GM19452 (cell line): ENCODE data around the gene KCTD17.

Experiments used
- ATAC-seq: cut with Tn5 transposase; IDR thresholded peaks from one replicate; pipeline ENCODE4 v1.9.1; 2021; ENCODE audit not compliant: unreplicated experiment

KCTD17 gene

DNA sequence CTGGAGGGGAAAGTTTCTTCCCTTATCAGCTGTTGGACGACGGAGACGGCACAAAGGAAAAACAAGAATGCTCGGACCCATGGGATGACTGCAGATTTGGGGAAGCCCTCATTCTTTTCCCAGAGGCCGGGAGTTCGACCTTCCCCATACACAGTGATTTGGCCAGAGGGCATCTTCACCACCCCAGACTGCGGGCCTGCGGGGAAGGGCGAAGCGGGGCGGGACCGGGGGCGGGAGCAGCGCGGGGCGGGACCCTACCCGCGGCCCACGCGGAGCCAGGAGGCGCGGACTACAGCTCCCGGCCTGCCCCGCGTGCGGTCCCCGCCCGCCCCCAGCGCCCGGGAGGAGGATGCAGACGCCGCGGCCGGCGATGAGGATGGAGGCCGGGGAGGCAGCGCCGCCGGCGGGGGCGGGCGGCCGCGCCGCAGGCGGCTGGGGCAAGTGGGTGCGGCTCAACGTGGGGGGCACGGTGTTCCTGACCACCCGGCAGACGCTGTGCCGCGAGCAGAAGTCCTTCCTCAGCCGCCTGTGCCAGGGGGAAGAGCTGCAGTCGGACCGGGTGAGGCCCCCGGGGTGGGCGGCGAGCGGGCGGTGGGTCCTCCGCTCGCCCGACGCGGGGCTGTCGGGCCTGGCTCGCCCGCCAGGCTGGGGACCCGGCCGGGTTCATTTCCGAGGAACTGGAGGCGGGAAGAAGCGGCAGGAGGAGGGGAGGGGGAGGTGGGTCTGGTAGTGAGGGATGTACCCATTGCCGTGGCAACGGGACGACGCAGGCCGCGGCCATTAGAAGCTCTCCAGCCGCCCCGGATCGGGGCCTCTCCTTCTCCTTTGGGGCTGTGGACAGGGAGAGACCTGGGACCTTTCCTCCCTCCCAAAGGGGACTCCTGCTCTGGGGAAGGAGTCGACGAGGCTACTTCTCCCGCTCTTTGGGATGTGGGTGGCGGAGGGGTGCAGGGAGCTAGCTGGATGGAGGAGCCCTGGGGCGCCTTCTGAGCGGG, at the start of gene KCTD17:
Gene KCTD17 (plus strand): TSS at position 352 of the 995 bp plus-strand sequence. CDS start 19 bp downstream, at position 371.
- ATAC-seq: peak; percentile 69

DNA sequence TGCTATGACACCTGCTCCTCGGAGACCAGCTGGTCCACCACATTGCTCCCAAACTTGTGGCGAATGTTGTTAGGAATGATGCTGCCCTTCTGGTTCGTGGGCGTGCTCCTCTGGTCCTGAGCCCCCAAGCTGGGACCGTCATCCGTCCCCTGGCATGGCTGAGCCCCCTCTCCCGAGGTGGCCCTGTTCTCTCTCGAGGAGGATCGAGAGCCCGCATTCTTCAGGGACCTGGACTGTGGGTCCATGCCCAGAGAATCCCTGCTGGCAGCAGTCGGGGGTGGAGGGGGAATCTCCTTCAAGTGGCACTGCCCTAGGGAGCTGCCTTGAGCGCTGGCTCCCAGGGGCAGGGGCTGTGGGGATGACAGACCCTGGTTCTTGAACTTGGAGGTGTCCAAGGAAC, 49.7 kb upstream of the KCTD17 start:
- ATAC-seq: no peak

- no peak for ATAC-seq
These were observed 48.9 kb upstream of the KCTD17 start for GRCh38 chr22:37002633-37003032.

GRCh38 chr22:37007651-37008050, 43.9 kb upstream of the KCTD17 start:
- no peak for ATAC-seq

DNA sequence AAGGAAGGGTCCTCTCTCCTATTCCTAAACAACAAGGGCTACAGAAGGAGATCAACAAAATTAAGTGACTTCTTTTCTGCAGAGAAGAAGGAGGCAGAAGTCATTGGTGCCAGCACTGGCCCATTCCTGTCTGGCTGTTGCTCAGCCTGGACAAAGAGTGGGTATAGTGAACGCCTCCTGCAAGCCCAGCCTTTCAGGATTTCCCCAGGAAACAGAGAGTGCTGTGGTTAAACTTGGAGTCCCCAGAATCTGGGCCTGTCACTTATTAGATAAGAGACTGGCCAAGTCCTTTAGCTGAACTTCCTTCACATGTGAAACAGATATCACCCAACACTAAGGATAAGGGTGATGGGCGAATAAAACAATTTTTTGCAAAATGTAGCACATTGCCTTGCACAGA, 43.2 kb upstream of the KCTD17 start:
- no peak for ATAC-seq

DNA sequence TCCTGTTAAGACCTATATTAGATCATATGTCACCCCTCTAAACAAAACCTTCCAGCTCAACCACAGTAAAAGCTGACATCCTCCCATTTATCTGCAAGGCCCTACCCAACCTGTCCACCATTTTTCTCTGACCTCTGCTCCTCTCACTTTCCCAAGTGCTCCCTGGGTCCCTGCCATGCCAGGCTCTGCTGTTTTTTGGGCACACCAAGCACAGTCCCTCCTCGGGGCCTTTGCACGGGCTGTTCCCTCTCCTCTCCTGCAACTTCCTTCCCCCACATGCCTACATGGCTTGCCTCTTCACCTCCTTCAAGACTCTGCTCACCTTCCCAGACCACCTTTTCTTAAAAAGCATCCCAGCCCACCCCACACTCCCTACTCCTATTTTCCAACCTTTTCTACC, 42.1 kb upstream of the KCTD17 start:
- ATAC-seq: no peak

DNA sequence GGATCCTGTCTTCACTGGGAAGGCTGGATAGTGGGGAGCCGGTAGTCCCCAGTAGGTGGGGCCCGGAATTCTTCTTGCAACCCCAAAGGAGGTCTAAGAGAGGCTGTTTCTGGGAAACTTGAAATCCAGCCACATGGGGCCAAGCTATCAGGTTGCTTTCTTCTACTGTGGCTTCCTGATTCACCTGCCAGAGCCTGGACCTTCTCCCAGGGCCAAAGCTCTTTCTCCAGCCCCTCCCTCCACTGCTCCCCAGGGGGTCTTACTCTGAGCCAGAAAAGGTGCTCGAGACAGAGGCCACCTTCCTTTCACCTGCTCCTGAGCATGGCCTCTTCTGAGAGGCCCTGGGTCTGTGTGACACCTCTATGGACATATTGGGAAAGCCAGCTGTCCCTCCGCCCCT, 41.4 kb upstream of the KCTD17 start:
- no peak for ATAC-seq

DNA sequence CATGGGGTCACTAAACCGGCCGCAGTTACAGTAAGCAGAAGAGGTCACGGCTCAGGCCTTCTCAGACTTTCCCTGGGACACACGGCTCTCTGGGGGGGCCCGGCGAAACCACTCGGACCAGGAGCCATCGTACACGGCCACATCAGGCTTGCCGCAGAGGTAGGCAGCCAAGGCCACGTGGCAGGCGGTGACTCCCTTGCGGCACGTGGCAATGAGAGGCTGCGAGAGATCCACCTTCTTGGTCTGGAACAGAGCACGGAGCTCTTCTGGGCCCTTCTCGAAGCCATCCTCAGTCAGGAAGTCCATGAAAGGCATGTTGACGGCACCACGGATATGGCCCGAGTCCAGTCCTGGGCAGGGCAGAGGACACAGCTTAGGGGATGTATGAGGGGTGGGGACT, 40.6 kb upstream of the KCTD17 start:
- ATAC-seq: no peak

- ATAC-seq: no peak
These were observed 40.1 kb upstream of the KCTD17 start for GRCh38 chr22:37011472-37011871.

- no peak for ATAC-seq
These were observed 39.2 kb upstream of the KCTD17 start for GRCh38 chr22:37012262-37012904.

DNA sequence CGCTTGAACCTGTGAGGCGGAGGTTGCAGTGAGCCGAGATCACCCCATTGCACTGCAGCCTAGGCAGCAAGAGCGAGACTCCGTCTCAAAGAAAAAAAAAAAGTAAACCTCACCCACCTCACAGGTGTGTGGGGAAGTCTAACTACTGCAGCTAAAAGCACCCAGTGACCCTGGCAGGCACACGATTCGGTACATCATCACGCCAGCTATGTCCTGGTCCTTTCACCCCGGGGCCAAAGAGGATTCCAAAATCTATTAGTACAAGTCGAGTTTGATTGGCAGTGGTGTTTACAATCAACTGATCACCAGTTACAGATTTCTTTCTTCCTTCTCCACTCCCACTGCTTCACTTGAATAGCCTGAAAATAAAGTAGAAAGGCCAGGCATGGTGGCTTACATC, 38.6 kb upstream of the KCTD17 start:
- no peak for ATAC-seq

GRCh38 chr22:37014415-37014806, 37.1 kb upstream of the KCTD17 start:
- ATAC-seq: no peak

GRCh38 chr22:37014835-37015586, 36.5 kb upstream of the KCTD17 start:
- no peak for ATAC-seq

GRCh38 chr22:37015587-37015878, 36.0 kb upstream of the KCTD17 start:
- no peak for ATAC-seq

DNA sequence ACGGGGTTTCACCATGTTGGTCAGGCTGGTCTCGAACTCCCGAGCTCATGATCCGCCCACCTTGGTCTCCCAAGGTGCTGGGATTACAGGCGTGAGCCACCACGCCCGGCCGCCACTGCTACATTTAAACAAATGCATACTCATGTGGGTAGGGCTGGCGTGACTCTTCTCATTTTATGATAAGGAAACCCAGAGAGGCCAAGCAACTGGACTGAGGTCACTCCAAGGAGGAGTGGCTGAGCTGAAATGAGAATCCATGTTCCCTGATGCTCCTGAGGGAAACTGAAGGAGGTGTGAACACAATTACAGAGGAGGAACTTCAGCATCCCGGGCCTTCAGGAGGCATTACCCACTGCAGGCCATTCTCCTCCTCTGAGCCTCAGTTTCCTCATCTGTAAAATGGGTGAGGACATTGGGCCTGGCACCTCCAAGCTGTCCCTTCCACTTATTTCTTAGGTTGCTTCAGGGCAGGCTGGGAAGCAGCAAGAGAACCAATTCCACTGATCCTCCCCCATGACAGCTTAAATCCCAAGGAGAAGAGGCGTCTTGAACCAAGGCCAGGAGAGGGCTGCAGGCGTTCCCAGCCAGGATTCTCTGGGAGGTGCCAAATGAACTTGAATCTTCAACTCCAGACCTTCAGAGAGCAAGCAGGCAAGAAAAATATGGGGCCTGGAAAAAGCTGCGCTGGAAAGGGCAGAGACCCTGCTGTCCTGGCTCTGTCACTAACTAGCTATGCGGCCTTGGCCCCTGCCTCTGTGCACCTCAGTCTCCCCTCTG, 35.2 kb upstream of the KCTD17 start:
- no peak for ATAC-seq

DNA sequence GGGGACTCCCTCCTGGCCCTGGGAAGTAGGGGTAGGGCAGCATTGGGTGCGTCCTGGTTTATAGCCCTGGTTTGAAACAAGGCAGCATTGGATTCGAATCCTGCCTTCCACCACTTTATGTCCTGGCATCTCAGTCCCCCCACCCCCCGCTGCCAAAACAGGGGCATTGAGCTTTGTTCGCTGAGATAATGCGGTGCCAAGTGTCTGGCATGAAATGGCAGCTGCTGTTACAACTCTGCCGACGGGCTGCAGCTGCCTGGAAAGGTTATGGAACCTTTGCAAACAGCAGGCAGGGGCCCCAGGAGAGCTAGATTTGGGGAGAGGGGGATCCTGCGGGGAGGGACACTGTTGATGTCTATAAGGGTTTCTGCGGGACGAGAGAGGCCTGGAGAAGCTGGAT, 34.2 kb upstream of the KCTD17 start:
- ATAC-seq: no peak

GRCh38 chr22:37018086-37018814, 33.3 kb upstream of the KCTD17 start:
- no peak for ATAC-seq

DNA sequence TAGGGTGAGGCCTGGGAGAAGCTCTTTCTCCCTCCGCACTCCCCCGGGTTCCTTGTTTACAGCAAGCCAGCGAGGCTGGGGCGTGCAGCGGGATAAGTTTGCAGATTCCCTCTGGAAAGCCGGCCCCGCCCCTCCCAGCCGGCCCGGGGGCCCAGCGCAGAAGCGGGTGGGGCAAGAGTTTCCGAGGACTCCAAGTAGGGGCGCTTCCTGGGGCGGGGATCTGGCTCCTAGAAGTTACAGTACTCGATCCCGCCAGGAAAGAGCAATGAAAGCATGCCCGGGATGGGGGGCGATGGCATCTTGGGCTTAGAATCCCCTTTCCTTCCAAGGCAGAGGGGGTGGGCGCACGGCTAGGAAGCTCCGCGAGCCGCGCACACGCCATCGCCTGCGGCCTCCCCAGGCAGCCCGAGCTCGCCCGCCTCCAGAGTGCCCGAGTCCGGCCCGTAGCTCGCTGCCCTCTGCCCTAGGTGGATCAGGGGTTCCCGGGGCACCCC, 32.7 kb upstream of the KCTD17 start:
- ATAC-seq: peak; percentile 39

GRCh38 chr22:37019309-37020191, 32.0 kb upstream of the KCTD17 start, which contains the start of the genes MPST and TST:
MPST (plus strand) TSS chr22:37019742; CDS start chr22:37019837, 95 bp downstream.
TST (minus strand) TSS chr22:37019447; CDS start chr22:37018732, 715 bp downstream.
- peak; percentile 71 for ATAC-seq
